NT2/D1 (cell line): Measurements from ENCODE around the gene GRK5.

Experiments used
- SUZ12 ChIP-seq: IDR thresholded peaks from 2 replicates; pipeline ENCODE4 v1.6.1; 2011; ENCODE audit not compliant: insufficient read length, insufficient read depth; ENCODE audit errors: extremely low read depth
- ZNF274 ChIP-seq: IDR thresholded peaks from 2 replicates; pipeline ENCODE4 v1.6.1; 2011; ENCODE audit warnings: mild to moderate bottlenecking, low read depth, low read length

DNA sequence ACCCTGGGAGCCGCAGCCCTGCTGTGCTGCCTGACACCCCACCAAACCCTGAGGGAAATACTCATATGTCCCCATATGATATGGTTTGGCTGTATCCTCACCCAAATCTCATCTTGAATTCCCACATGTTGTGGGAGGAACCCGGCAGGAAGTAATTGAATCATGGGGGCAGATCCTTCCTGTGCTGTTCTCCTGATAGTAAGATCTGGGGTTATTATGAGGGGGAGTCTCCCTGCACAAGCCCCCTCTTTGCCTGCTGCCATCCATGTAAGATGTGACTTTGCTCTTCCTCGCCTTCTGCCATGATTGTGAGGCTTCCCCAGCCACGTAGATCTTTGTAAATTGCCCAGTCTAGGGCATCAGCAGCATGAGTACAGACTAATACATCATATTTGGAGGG is 266.4 kb downstream of the GRK5 start:
- TF ChIP-seq ZNF274 (no peak), SUZ12 (no peak)
